Tibial artery (tissue), 4 donors: ENCODE measurements around the gene HYAL3.

Experiments
- DNase-seq, 2 donors: peaks; one replicate each; pipeline ENCODE4 v3.0.0-alpha.2; 2019
- H3K27ac ChIP-seq, 2 donors: fragments of 200-600 bp; sonication (generic) in 1 of 2; 1 replicate in 1 of 2; 2 replicates in 1 of 2; pipeline ENCODE4 v1.5.1; 2018 to 2019; ENCODE audit warnings: mild to moderate bottlenecking in 1 of 2
- H3K27me3 ChIP-seq, 2 donors: fragments of 200-600 bp; sonication (generic) in 1 of 2; one replicate each; pipeline versions ENCODE4 v1.5.1 to v1.6.0; 2016 to 2019
- H3K36me3 ChIP-seq, 3 donors: fragments of 200-600 bp; sonication (generic) in 2 of 3; one replicate each; pipeline ENCODE4 v1.5.1; 2016 to 2019; ENCODE audit warnings: mild to moderate bottlenecking in 2 of 3
- H3K4me1 ChIP-seq, 4 donors: fragments of 200-600 bp; sonication (generic) in 2 of 4; 1 replicate in 3 of 4; 2 replicates in 1 of 4; pipeline ENCODE4 v1.5.1; 2016 to 2019
- H3K4me3 ChIP-seq, 2 donors: fragments of 200-600 bp; sonication (generic) in 1 of 2; 1 replicate in 1 of 2; 2 replicates in 1 of 2; pipeline ENCODE4 v1.5.1; 2018 to 2019; ENCODE audit warnings: mild to moderate bottlenecking in 2 of 2
- H3K9me3 ChIP-seq, 3 donors: fragments of 200-600 bp; sonication (generic) in 1 of 3; one replicate each; pipeline ENCODE4 v1.5.1; 2016 to 2019
- intact Hi-C: fragments of 100-400 bp; cut with DNase I; formaldehyde crosslinking; loops from one replicate; pipeline ENCODE4 v1.15.0; 2023; ENCODE audit warnings: low total_unique reads
- TF ChIP-seq, protein P1 (sequence below), 2 experiments: fragments of 200-600 bp in 1 of 2; fragments of 450-650 bp in 1 of 2; IDR thresholded peaks; one replicate each; pipeline ENCODE4 v1.5.1; 2017 to 2019; ENCODE audit warnings: antibody characterized with exemption in 2 of 2, mild to moderate bottlenecking in 1 of 2, moderate library complexity in 1 of 2

HYAL3 gene

DNA sequence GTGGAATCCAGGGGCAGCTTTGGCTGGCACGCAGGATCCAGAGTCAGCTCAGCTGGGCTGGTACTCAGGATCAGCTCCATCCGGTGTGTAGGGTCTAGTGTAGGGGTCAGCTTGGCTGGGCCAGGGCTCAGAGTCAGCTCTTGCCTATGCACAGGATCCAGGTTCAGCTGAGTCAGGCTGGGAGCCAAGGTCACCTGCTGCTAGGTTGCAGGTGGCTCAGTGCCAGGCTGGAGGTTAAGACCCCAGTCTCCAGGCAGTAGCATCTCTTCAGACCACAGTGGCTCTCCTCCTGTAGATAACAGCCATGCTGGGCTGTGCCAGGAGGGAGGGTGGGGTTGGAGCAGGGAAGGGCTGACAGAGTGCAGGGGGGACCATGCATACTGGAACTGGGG, 1.8 kb downstream of the HYAL3 start:
- Histone ChIP-seq H3K27me3 (no peaks in the 10 kb centered on the region), H3K36me3 (peaks cover 0 to 9% (median 0%) of the 10 kb centered on the region in 3 donors), H3K4me3 (no peak overlapping the region), H3K4me1 (peaks cover 8 to 42% (median 39%) of the 10 kb centered on the region in 4 donors), H3K9me3 (no peaks in the 10 kb centered on the region), H3K27ac (peak overlapping the region in 1 of 2 donors; percentile 93)
- intact Hi-C loops = no loop called here
- no peak for DNase-seq
- TF ChIP-seq, protein P1, sequence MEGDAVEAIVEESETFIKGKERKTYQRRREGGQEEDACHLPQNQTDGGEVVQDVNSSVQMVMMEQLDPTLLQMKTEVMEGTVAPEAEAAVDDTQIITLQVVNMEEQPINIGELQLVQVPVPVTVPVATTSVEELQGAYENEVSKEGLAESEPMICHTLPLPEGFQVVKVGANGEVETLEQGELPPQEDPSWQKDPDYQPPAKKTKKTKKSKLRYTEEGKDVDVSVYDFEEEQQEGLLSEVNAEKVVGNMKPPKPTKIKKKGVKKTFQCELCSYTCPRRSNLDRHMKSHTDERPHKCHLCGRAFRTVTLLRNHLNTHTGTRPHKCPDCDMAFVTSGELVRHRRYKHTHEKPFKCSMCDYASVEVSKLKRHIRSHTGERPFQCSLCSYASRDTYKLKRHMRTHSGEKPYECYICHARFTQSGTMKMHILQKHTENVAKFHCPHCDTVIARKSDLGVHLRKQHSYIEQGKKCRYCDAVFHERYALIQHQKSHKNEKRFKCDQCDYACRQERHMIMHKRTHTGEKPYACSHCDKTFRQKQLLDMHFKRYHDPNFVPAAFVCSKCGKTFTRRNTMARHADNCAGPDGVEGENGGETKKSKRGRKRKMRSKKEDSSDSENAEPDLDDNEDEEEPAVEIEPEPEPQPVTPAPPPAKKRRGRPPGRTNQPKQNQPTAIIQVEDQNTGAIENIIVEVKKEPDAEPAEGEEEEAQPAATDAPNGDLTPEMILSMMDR (IDR thresholded peaks at IDR 0.05) = no peak

DNA sequence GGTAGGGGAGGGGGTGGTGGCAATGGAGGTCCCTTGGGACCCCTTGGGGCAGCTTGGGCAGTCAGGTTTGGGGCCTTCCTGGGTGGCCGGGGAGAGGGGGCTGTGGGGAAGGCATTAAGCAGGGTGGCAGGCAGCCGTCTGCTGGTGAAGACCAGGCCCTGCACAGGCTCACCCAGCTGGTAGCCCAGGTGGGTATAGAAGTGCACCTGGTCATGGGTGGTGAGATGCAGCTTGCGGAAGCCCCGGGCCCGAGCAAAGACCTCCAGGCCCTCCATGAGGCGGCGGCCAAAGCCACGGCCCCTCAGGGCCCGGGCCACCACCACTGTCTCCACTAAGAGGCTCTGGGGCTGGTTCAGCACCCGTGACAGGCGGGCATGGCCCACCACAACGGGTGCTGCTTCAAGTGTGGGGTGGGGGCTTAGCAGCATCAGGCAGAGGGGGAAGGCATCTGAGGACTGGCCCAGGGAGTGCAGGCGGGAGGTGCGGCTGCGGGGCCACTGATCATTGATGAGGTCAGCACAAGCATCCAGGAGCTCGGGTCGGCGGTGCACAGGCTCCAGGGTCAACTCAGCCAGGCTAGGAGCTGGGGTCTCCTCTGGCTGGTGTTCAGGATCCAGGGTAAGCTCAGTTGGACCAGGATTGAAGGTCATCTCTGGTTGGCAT, 2.4 kb downstream of the HYAL3 start:
- Histone ChIP-seq H3K9me3 (no peaks in the 10 kb centered on the region), H3K27me3 (no peaks in the 10 kb centered on the region), H3K4me3 (no peak overlapping the region), H3K4me1 (peaks cover 8 to 42% (median 39%) of the 10 kb centered on the region in 4 donors), H3K27ac (no peak overlapping the region), H3K36me3 (peaks cover 0 to 9% (median 0%) of the 10 kb centered on the region in 3 donors)
- intact Hi-C loops = no loop called here
- no peak for DNase-seq
- TF ChIP-seq, protein P1 (IDR thresholded peaks at IDR 0.05) = no peak

DNA sequence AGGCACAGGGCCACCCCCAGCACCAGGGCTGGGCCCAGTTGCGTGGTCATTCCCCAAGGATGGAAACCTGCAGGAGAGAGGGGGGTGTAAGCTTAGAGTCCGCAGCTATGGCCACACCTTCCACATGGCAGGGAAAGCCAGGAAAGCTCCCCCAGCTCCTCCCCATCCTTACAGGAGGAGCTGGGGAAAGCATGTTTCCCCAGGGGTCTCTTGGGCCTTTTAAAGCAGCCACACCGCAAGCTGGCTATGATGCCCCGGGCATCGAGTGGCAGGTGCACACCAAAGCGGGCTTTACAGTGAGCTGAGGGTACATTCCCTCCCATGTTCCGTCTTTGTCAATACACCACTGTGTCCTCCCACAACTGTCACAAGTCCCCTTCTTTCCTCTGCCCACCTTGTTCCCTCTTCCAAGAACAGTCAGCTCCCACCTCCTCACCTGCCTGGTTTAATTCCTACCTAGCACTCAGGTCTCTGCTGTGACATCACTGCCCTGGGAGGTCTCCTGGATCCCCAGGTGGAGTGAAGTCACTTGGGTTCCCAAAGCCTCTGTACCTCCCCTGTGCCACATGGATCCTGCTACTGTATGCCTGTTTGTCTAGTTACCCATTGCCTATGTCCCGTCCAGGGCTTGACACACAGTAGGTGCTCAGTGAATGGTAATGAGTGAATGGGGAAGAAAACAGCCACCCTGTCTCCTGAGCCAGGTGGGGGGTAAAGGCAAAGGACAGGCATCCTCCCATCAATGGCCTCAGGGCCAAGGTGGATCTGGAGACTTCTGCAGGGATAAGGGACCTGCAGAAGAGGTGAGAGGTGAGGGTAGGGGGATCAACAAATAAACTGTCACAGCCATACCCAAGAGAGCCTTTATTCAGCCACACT, 3.4 kb downstream of the HYAL3 start:
- peaks cover 0 to 9% (median 0%) of the 10 kb centered on the region in 3 donors for H3K36me3 ChIP-seq
- no peaks in the 10 kb centered on the region for H3K27me3 ChIP-seq
- intact Hi-C loops = no loop called here
- TF ChIP-seq, protein P1 (IDR thresholded peaks at IDR 0.05) = no peak
- peaks cover 8 to 47% (median 45%) of the 10 kb centered on the region in 4 donors for H3K4me1 ChIP-seq
- no peak overlapping the region for H3K4me3 ChIP-seq
- H3K27ac ChIP-seq = no peak overlapping the region
- DNase-seq = no peak
- H3K9me3 ChIP-seq = no peaks in the 10 kb centered on the region

DNA sequence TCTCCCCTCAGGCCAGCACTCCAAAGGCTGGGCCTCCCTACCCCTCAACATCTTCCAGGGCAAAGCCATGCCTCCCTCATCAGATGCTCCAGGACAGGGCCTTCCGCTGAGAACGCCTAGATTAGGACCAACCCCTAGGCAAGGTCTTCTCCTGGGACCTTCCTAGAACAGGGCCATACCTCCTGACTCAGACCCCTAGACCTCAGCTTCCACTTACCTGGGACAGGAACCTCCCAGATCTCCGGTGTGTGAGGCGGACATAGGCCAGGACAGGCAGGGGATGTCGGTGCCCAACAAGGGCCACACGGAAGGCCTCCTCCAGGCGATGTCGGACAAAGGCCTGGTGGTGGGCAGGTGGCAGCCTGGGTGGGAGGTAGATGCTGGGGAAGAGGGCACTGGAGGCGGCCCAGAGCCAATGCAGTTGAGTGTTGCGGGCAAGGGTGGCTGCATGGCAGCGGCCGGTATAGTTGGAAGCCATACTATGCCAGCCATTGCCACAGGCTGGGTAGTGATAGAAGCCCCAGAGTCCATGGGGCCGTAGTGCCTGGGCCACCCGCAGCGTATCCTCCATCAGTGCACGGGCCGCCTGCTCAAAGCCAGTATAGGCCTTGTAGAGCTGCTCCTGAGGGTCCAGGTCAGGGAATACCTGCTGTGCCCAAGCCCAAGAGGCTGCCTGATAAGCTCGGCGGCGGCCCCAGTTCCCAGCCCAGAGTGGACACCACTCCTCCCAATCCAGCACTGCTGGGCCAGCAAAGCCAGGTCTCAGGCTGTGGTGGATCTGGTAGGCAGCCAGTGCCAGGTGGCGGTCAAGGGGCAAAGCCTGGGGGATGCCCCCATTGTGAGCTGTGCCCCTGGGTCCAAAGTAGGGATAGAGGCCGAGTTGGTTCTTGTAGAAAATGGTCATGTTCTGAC, 4.5 kb downstream of the HYAL3 start:
- intact Hi-C loops = no loop called here

More for the DNA sequence above, 4.5 kb downstream of the HYAL3 start:
- H3K36me3 ChIP-seq = peaks cover 5 to 18% (median 7%) of the 10 kb centered on the region in 3 donors
- H3K27me3 ChIP-seq = no peaks in the 10 kb centered on the region
- TF ChIP-seq, protein P1 (IDR thresholded peaks at IDR 0.05) = no peak
- H3K9me3 ChIP-seq = no peaks in the 10 kb centered on the region
- H3K27ac ChIP-seq = no peak overlapping the region
- H3K4me3 ChIP-seq = no peak overlapping the region
- peaks cover 0 to 43% (median 36%) of the 10 kb centered on the region in 4 donors for H3K4me1 ChIP-seq
- DNase-seq = no peak
